Dermis microvascular lymphatic vessel endothelial cell (primary cell): ENCODE results near the gene RADIL. TPM values are rescaled to one million over a fixed set of nuclear protein-coding genes. Genes with fewer than 3 reads are reported as not detected.
A peak's percentile ranks its signal among the peaks of the same experiment; 100 is the strongest.
"Not testable (repeated sequence)": the region's sequence is repeated elsewhere in the genome, so short reads cannot be mapped to it uniquely, and the experiment has no call there.

Source experiments
- DNase-seq, 2 donors: peaks; one replicate each; pipeline versions ENCODE4 v3.0.0 to v3.0.0-alpha.2; 2010; ENCODE audit warnings: low read depth in 2 of 2
- total RNA-seq: library from RNA; depleted of rRNA; stranded (reverse); fragments of >200 nt; gene quantifications from 2 replicates; pipeline ENCODE4 v1.2.1, GENCODE V29; 2014

RADIL gene
- total RNA-seq, 1 donor from 2014 or later: 1.7 TPM

- no peak for DNase-seq
These were observed 73.8 kb downstream of the RADIL start for GRCh38 chr7:4809666-4810065.

GRCh38 chr7:4809091-4809591 is 74.4 kb downstream of the RADIL start:
- no peak for DNase-seq

- DNase-seq: no peak
These were observed 75.0 kb downstream of the RADIL start for GRCh38 chr7:4808565-4808964.

- no peak for DNase-seq
These were observed 75.5 kb downstream of the RADIL start for GRCh38 chr7:4808026-4808425.

- no peak for DNase-seq
These were observed 75.9 kb downstream of the RADIL start for GRCh38 chr7:4807598-4808016.

- no peak for DNase-seq
These were observed 76.4 kb downstream of the RADIL start for GRCh38 chr7:4806983-4807597.

- no peak for DNase-seq
These were observed 77.6 kb downstream of the RADIL start for GRCh38 chr7:4805984-4806300.

- no peak for DNase-seq
These were observed 78.2 kb downstream of the RADIL start for GRCh38 chr7:4805110-4805983.

GRCh38 chr7:4803397-4804241 is 79.9 kb downstream of the RADIL start:
- no peak for DNase-seq

GRCh38 chr7:4802577-4802976 is 80.9 kb downstream of the RADIL start:
- not testable (repeated sequence) for DNase-seq

GRCh38 chr7:4801839-4802231 is 81.7 kb downstream of the RADIL start:
- DNase-seq: no peak

GRCh38 chr7:4800926-4801838 is 82.3 kb downstream of the RADIL start:
- DNase-seq: no peak

GRCh38 chr7:4800487-4800886 is 83.0 kb downstream of the RADIL start:
- no peak for DNase-seq

- no peak for DNase-seq
These were observed 83.8 kb downstream of the RADIL start for GRCh38 chr7:4799508-4800268.

- no peak for DNase-seq
These were observed 84.7 kb downstream of the RADIL start for GRCh38 chr7:4798706-4799235.

- peak; percentile 16 to 51 for DNase-seq
These were observed 85.4 kb downstream of the RADIL start for GRCh38 chr7:4797858-4798705.

GRCh38 chr7:4796453-4796852 is 87.1 kb downstream of the RADIL start:
- no peak for DNase-seq

- no peak for DNase-seq
These were observed 88.7 kb downstream of the RADIL start for GRCh38 chr7:4794591-4795350.
